ENCODE data around the gene CALM3. TPM values are rescaled to one million over a fixed set of nuclear protein-coding genes. Genes with fewer than 3 reads are reported as not detected.

The CALM3 gene
- total RNA-seq, 1 donor from 2014 or later = 478 TPM

DNA sequence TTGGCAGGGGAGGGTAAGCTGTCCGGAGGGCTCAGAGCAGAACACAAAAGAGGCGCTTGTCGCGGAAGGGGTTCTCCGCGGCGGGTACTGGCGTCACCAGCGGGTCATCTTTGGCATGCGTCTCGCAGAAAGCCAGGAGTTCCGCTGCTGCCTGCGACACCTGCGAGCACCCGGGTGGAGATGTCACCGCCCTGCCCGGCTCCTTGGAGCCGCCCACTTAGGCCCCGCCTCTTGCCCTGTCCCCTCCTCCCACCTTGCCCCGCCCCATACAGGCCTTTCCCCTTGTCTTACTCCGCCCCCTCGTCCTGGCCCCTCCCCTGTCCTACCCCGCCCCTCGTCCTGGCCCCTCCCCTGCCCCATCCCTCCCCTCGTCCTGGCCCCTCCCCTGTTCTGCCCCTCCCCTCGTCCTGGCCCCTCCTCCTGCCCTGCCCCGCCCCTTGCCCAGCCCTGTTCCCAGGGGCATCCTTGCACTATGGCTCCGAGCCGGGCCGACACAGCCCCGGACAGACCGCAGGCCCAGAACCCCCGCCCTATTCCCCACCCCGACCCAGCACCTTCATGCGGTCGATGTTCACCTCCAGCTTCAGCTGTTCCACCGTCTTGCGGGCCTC lies 33.0 kb downstream of the CALM3 start:
- intact Hi-C loops (cut with micrococcal nuclease) = loop anchor here (1.0 kb wide), 9 partner anchors 15 to 771 kb away; partner anchors contain the start of genes DACT3, INAFM1, PRKD2 and SLC1A5

- intact Hi-C loops (cut with micrococcal nuclease) = loop anchor here (1.0 kb wide), 9 partner anchors 15 to 771 kb away; partner anchors contain the start of genes DACT3, INAFM1, PRKD2 and SLC1A5
Observed at GRCh38 chr19:46634656-46635218, 33.6 kb downstream of the CALM3 start.

- intact Hi-C loops (cut with micrococcal nuclease) = no loop called here
Observed at GRCh38 chr19:46635920-46636761, 35.0 kb downstream of the CALM3 start, which contains the start of gene GNG8. Gene GNG8, minus strand, starts transcription at chr19:46636202. Its CDS starts 1,520 bp downstream, at chr19:46634682.

- intact Hi-C loops (cut with micrococcal nuclease) = no loop called here
Observed at GRCh38 chr19:46637224-46637623, 36.1 kb downstream of the CALM3 start.

- intact Hi-C loops (cut with micrococcal nuclease) = no loop called here
Observed at GRCh38 chr19:46639358-46640182, 38.4 kb downstream of the CALM3 start.

DNA sequence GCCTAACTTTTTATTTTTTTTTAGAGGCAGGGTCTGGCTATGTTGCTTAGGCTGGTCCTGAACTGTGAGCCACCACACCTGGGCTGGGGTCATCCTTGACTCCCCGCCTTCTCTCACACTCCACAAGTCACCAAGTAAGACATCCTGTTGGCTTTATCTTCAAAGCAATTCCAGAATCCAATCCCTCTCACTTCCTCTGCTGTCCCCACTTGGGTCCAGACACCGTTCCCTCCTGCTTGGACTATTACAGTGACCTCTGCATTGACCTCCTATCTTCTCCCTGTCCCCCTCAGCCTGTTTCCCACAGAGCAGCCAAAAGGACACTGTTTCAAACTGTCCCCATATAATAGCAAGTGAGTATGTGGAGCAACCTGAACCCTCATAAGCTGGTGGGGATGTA lies 39.5 kb downstream of the CALM3 start:
- intact Hi-C loops (cut with micrococcal nuclease) = no loop called here

- intact Hi-C loops (cut with micrococcal nuclease) = no loop called here
Observed at GRCh38 chr19:46644720-46645119, 43.6 kb downstream of the CALM3 start.

DNA sequence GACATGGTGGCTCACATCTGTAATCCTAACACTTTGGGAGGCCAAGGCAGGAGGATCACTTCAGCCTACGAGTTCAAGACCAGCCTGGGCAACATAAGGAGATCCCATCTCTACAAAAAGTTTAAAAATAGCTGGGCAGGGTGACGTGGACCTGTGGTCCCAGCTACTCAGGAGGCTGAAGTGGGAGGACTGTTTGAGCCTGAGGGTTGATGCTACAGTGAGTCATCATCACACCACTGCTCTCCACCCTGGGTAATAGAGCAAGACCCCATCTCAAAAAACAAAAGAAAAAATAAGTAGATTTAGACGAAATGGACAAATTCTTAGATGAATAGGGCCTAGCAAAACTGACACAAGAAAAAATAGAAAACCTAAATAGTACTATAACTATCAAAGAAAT lies 45.3 kb downstream of the CALM3 start:
- intact Hi-C loops (cut with micrococcal nuclease) = no loop called here

- intact Hi-C loops (cut with micrococcal nuclease) = no loop called here
Observed at GRCh38 chr19:46648060-46648960, 47.2 kb downstream of the CALM3 start.

DNA sequence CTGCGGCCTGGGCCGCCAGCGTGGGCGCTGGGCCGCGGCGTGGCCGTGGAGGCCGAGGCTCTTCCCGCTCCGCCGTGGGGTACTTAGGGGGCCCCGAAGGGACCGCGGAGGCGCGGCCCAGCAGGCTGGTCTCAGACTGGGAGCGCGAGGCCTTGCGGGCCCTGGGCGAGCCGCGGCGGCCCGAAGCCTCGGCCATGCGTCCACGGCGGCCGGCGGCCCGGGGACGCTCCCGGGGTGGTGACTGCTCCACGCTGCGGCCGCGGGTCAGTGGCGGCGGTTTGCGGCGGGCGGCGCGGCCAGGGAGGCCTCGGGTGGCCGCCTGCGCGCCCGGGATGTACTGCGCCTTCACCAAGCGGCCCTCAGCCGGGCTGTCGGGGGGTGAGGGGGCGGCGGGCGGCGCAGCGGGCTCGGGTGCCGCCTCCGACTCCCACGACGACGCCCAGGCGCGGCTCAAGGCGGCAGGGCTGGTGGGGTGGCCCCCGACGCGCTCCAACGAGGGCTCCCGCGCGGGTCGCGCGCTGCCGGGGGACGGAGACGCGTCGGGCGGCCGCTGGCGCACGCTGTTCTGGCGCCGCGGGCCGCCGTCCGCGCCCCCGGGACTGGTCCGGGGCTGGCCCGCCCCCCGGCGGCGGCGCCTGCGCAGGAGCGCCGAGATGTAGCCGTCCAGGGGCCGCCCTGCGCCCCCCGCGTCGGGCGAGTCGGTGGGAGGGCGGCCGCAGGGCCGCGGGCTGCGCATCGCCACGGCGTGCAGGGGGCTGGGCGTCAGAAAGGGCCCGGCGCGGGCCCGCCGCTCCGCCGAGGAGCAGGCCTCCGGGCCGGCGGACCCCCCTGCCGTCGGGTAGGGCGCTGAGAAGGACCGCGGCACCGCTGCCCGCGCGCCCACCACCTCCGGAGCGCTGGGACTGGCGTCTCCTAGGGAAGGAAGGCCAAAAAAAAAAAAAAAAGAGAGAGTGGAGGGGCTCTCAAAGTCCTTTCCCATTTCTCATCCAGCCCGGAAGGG lies 48.1 kb downstream of the CALM3 start:
- intact Hi-C loops (cut with micrococcal nuclease) = no loop called here

DNA sequence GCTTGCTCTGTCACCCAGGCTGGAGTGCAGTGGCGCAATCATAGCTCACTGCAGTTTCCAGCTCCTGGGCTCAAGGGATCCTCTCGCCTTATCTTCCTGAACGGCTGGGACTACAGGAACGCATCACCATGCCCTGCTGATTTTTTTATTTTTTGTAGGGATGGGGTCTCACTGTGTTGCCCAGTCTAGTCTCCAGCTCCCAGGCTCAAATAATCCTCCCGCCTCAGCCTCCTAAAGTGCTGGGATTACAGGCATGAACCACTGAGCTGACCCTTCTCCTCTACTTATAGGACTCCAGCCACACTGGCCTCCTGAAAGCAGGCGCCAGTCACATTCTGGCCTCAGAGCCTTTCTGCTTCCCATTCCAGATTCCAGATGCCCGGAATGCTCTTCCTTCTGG lies 49.3 kb downstream of the CALM3 start:
- intact Hi-C loops (cut with micrococcal nuclease) = no loop called here

- intact Hi-C loops (cut with micrococcal nuclease) = no loop called here
Observed at GRCh38 chr19:46654621-46655152, 53.6 kb downstream of the CALM3 start.

DNA sequence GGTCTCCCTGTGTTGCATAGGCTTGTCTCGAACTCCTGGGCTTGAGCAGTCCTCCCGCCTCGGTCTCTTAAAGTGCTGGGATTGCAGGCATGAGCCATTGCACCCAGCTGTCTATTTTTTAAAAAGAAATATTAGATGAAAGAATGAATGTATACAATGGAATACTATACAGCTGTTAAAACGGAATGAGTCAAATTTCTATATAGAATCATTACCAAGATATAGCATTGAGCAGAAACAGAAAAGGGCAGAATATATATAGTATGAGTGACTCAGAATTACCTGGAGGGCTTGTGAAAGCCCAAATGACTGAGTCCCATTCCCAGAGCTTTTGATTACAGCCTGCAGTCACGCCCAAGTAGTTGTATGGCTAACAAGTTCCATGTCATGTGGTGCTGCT lies 55.4 kb downstream of the CALM3 start:
- intact Hi-C loops (cut with micrococcal nuclease) = no loop called here

DNA sequence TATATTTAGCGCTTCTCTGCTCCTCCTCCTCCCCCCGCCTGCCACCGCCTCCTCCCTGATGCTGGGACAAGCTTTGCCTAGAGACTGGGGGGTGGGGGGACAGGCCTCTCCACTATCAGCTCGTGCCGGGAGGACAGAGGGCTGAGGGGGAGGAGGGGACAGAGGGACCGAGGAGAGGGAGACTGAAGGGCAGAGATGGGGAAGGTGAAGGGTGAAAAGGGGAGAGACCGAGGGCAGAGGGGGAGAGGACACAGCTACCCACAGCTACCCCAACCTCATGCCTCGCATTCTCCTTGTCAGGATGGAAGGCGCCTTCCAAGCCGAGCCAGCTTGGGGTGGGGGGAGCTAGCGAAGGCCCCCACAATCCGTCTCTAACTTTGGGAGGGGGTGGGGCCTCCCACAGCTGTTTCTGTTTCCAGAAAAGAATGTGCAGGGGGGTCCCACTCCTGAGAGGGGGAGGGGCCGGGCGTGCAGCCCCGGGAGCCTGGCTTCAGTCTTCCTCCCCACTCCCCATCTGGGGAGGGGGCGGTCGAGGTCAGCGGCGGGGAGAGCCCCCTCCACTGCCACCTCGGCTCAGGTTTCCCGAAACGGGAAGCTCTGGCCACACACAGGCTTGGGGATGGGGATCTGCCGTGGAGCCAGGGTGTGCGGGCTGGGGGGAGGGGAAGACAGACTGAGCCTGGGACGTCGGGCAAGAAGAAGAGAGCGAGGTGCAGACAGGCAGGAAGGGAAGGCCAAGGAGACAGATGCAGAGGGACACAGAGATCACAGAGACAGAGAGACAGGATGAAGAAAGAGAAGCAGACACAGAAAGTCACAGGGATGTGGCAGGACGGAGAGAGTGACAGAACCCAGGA lies 58.2 kb downstream of the CALM3 start:
- intact Hi-C loops (cut with micrococcal nuclease) = loop anchor here (2.0 to 10.0 kb wide), 2 partner anchors 125 to 945 kb away; partner anchors contain the start of gene BICRA

GRCh38 chr19:46660008-46660517 lies 58.9 kb downstream of the CALM3 start:
- intact Hi-C loops (cut with micrococcal nuclease) = loop anchor here (2.0 to 10.0 kb wide), 2 partner anchors 125 to 945 kb away; partner anchors contain the start of gene BICRA

All from T-helper 1 cell treated with Interleukin-12 subunit alpha and Interleukin-12 subunit beta and Interleukin-4 antibody, amounts not matched to agents 30 ng/mL and 1 ng/mL, for 36 hours (primary cell).